IPS-18a (cell line): Measurements from ENCODE around the gene CLCA2.
"Not testable (repeated sequence)": the region's sequence is repeated elsewhere in the genome, so short reads cannot be mapped to it uniquely, and the experiment has no call there.

Source experiments
- H3K27ac ChIP-seq: one replicate; pipeline ENCODE4 v1.5.1; 2013; ENCODE audit warnings: low read length
- H3K27me3 ChIP-seq: one replicate; pipeline ENCODE4 v1.6.1; 2013; ENCODE audit warnings: mild to moderate bottlenecking, low read length; ENCODE audit not compliant: control insufficient read depth, insufficient read depth
- H3K36me3 ChIP-seq: one replicate; pipeline ENCODE4 v1.6.1; 2013; ENCODE audit warnings: low read depth, low read length; ENCODE audit not compliant: control insufficient read depth
- H3K4me1 ChIP-seq: one replicate; pipeline ENCODE4 v1.6.1; 2013; ENCODE audit warnings: low read depth, low read length; ENCODE audit not compliant: control insufficient read depth
- H3K4me3 ChIP-seq: one replicate; pipeline ENCODE4 v1.5.1; 2013; ENCODE audit warnings: low read length
- H3K9ac ChIP-seq: one replicate; pipeline ENCODE4 v1.6.1; 2013; ENCODE audit warnings: mild to moderate bottlenecking, low read length, moderate library complexity
- H3K9me3 ChIP-seq: one replicate; pipeline ENCODE4 v1.6.1; 2013; ENCODE audit warnings: low read depth, low read length; ENCODE audit not compliant: control insufficient read depth

Gene CLCA2

GRCh38 chr1:86478416-86479156, 54.6 kb downstream of the CLCA2 start:
- Histone ChIP-seq H3K9ac (no peak overlapping the region), H3K36me3 (no peaks in the 10 kb centered on the region), H3K4me1 (peaks cover 4% of the 10 kb centered on the region), H3K27ac (no peak overlapping the region), H3K27me3 (no peaks in the 10 kb centered on the region), H3K4me3 (no peak overlapping the region), H3K9me3 (no peaks in the 10 kb centered on the region)

- Histone ChIP-seq H3K9ac (no peak overlapping the region), H3K36me3 (no peaks in the 10 kb centered on the region), H3K27ac (no peak overlapping the region), H3K27me3 (no peaks in the 10 kb centered on the region), H3K4me1 (peaks cover 4% of the 10 kb centered on the region), H3K4me3 (no peak overlapping the region), H3K9me3 (no peaks in the 10 kb centered on the region)
Observed at GRCh38 chr1:86481966-86482365, 58.0 kb downstream of the CLCA2 start.

DNA sequence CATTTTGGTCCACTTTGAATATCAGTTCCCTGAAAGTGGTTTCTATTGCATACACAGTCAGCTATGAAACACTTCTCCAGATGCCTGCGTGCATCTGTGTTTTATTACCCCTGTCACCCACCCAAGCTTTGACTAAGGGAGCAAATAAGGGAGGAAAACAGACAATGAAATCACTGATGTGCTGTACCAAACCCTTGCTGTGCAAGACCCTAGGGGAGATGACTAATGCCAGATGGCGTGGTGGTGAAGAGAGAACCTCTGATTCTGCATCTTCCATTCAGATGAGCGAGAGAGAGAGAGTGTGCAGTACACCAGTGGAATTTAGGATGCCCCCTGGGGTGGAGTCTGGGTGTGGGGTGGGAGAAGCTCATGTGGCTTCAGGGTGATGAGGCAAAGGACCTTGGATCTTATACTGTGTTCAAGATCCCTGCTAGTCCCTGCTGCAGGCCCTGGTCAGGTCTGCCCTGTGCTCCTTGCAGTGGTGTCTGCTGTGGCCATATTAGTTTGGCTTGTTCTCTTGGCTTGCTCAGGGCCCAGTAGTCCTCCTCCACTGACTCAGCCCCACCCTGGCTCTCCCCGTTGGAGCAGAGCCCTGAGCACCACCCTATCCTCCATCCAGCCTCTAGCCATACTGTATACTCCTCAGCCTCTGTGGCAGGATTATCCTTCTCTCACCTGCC, 63.3 kb downstream of the CLCA2 start:
- H3K27ac ChIP-seq: no peak overlapping the region
- H3K36me3 ChIP-seq: no peaks in the 10 kb centered on the region
- no peak overlapping the region for H3K4me3 ChIP-seq

GRCh38 chr1:86487811-86488141, 63.8 kb downstream of the CLCA2 start:
- H3K4me1 ChIP-seq: no peaks in the 10 kb centered on the region
- no peak overlapping the region for H3K27ac ChIP-seq
- H3K4me3 ChIP-seq: no peak overlapping the region
- H3K9ac ChIP-seq: no peak overlapping the region
- no peaks in the 10 kb centered on the region for H3K9me3 ChIP-seq
- no peaks in the 10 kb centered on the region for H3K27me3 ChIP-seq
- H3K36me3 ChIP-seq: no peaks in the 10 kb centered on the region

More for the DNA sequence above, 63.3 kb downstream of the CLCA2 start:
- H3K4me1 ChIP-seq: peaks cover 2% of the 10 kb centered on the region
- no peak overlapping the region for H3K9ac ChIP-seq
- H3K27me3 ChIP-seq: no peaks in the 10 kb centered on the region
- no peaks in the 10 kb centered on the region for H3K9me3 ChIP-seq

- Histone ChIP-seq H3K4me3 (no peak overlapping the region), H3K9me3 (no peaks in the 10 kb centered on the region), H3K9ac (no peak overlapping the region), H3K27ac (no peak overlapping the region), H3K36me3 (no peaks in the 10 kb centered on the region), H3K27me3 (no peaks in the 10 kb centered on the region), H3K4me1 (no peaks in the 10 kb centered on the region)
Observed at GRCh38 chr1:86489242-86489878, 65.4 kb downstream of the CLCA2 start.

GRCh38 chr1:86491171-86491950, 67.4 kb downstream of the CLCA2 start:
- no peak overlapping the region for H3K9ac ChIP-seq
- no peaks in the 10 kb centered on the region for H3K4me1 ChIP-seq
- H3K9me3 ChIP-seq: no peaks in the 10 kb centered on the region
- no peaks in the 10 kb centered on the region for H3K36me3 ChIP-seq
- H3K27me3 ChIP-seq: no peaks in the 10 kb centered on the region
- H3K27ac ChIP-seq: no peak overlapping the region
- no peak overlapping the region for H3K4me3 ChIP-seq

DNA sequence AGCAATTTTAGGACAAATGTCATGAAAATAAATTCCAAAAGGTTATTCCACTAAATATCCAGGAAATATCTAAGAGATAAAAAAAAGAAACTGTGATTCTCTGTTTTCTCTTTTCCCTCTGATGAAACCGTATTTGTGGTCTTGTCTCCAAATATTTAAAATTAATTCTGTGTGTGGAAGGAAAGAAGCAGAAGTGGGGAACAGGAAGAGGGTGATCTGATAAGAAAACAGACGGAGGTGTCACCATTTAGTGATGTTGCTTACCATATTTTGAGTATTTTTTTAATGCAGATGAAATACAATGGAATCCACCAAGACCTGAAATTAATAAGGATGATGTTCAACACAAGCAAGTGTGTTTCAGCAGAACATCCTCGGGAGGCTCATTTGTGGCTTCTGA, 74.3 kb downstream of the CLCA2 start:
- Histone ChIP-seq H3K9ac (no peak overlapping the region), H3K4me3 (no peak overlapping the region), H3K27ac (no peak overlapping the region)

DNA sequence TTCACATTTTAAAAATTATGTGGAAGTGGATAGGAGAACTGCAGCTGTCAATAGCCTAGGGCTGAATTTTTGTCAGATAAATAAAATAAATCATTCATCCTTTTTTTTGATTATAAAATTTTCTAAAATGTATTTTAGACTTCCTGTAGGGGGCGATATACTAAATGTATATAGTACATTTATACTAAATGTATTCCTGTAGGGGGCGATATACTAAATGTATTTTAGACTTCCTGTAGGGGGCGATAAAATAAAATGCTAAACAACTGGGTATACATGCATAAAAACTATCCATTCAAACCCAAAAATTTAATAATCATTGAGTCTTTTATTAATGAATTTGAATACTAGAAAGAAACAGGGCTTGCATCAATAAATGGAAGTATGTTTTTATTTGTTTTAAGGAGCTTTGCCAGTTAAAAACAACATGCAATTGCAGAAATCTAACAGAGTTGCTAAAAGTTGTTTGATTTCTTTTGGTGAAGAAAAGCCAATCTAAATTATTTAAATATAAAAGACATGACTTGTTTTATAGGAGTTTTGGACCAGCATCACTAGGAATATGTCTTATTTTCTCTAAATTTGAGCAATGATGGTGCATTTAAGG, 76.1 kb downstream of the CLCA2 start:
- H3K4me3 ChIP-seq: no peak overlapping the region
- no peaks in the 10 kb centered on the region for H3K9me3 ChIP-seq
- no peaks in the 10 kb centered on the region for H3K36me3 ChIP-seq
- H3K4me1 ChIP-seq: peaks cover 14% of the 10 kb centered on the region
- H3K27me3 ChIP-seq: no peaks in the 10 kb centered on the region
- H3K27ac ChIP-seq: no peak overlapping the region
- H3K9ac ChIP-seq: no peak overlapping the region

More for the DNA sequence above, 74.3 kb downstream of the CLCA2 start:
- H3K4me1 ChIP-seq: peaks cover 4% of the 10 kb centered on the region
- no peaks in the 10 kb centered on the region for H3K9me3 ChIP-seq
- no peaks in the 10 kb centered on the region for H3K36me3 ChIP-seq
- H3K27me3 ChIP-seq: no peaks in the 10 kb centered on the region

DNA sequence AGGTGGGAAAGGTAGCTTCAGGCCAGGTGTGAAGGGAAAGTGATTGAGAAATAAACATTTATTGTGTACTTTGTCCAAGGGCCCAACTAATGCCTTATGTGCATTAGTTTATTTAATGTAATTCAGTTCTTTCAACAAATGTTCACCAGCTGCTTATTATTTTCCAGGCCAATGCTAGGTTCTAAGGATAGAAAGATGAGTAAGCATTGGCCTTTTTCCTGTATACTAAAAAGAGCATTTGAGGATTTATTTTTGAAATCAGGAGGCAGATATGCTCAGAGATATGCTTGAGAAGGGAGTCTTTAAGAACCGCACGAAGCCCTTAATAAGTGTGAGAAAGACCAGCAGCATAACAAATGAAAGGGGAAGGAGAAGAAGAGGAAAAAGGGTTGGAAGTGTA, 76.7 kb downstream of the CLCA2 start:
- no peaks in the 10 kb centered on the region for H3K9me3 ChIP-seq
- H3K4me3 ChIP-seq: no peak overlapping the region
- H3K9ac ChIP-seq: no peak overlapping the region
- no peaks in the 10 kb centered on the region for H3K36me3 ChIP-seq
- no peak overlapping the region for H3K27ac ChIP-seq
- peaks cover 14% of the 10 kb centered on the region for H3K4me1 ChIP-seq
- no peaks in the 10 kb centered on the region for H3K27me3 ChIP-seq

DNA sequence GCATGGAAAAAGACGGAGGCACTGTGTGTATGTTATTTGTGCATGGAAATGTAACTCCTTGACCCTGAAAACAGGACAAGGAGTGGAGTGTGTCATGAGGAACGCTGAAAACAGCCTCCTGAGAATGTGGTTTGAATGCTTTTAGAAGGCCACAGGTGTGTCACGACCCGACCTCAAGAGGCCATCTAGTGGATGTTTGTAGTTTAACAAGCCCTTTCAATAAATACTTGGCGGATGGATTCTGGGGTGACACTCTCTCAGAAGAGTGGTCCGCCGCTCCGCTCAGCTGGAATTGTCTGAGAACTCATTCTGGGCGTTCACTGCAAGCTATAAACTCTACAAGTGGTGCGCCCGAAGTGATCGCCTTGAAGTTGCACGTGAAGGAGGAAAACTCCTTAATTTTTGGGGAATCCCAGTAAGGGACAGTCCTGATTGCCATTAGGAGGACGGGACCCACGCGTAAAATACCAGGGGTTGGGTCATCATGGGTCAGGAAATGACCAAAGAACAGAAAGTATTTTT, 78.2 kb downstream of the CLCA2 start:
- H3K9me3 ChIP-seq, H3K36me3 ChIP-seq, H3K27me3 ChIP-seq: not testable (repeated sequence)
- peak overlapping the region; percentile 62 for H3K4me3 ChIP-seq
- peaks cover 14% of the 10 kb centered on the region for H3K4me1 ChIP-seq
- peak overlapping the region; percentile 67 for H3K27ac ChIP-seq
- peak overlapping the region; percentile 33 for H3K9ac ChIP-seq
